ENCODE data around the gene TMC5.
A peak's percentile ranks its signal among the peaks of the same experiment; 100 is the strongest.

The TMC5 gene

DNA sequence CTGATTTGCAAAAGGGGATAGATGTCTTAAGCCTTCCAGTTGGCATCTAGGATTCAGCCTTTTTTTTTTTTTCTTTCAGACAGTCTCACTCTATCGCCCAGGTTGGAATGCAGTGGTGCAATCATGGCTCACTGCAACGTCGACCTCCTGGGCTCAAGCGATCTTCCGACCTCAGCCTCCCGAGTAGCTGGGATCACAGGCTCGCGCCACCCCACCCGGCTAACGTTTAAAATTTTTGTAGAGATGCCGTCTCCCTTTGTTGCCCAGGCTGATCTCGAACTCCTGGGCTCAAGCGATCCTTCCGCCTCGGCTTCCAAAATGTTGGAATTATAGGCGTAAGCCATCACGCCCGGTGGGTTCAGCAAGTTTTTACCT lies 105.5 kb downstream of the TMC5 start:
- H4K20me1 ChIP-seq (ENCODE audit: low read depth, low read length): no peaks in the 10 kb centered on the region
- H3F3A ChIP-seq (ENCODE audit: insufficient read depth): peaks cover 10% of the 10 kb centered on the region
- H3K4me2 ChIP-seq (ENCODE audit: low read depth, low read length, poor library complexity, severe bottlenecking): peak overlapping the region; percentile 38
- H3K9me2 ChIP-seq (replicated peaks; ENCODE audit: insufficient read depth, low read length): no peaks in the 10 kb centered on the region
- no peaks in the 10 kb centered on the region for H3K9me3 ChIP-seq (ENCODE audit: insufficient read depth, low read length)
- H3K79me2 ChIP-seq (ENCODE audit: insufficient read depth, low read length): peaks cover 59% of the 10 kb centered on the region
- peak overlapping the region; percentile 45; the same call in 1 of the 2 replicates for H3K27ac ChIP-seq (ENCODE audit: low read depth, low read length)
- H3K27me3 ChIP-seq (ENCODE audit: low read length): no peaks in the 10 kb centered on the region
- TF ChIP-seq EZH2phosphoT487 (conservative IDR thresholded peaks at IDR 0.05; ENCODE audit: low read length) (no peak), CTCF (IDR thresholded peaks at IDR 0.05; ENCODE audit: insufficient read depth, low read length, poor library complexity, severe bottlenecking) (no peak)
- H3K4me3 ChIP-seq (ENCODE audit: insufficient read depth, low read length, poor library complexity, severe bottlenecking): no peak overlapping the region
- 0 out of 2 replicates have a peak, but pooled peaks cover 5% of the 10 kb centered on the region for H3K36me3 ChIP-seq (ENCODE audit: low read length)
- peak overlapping the region; percentile 89 for H2AFZ ChIP-seq (ENCODE audit: low read depth, low read length, severe bottlenecking)
- no peak overlapping the region for H3K9ac ChIP-seq (ENCODE audit: low read length)

DNA sequence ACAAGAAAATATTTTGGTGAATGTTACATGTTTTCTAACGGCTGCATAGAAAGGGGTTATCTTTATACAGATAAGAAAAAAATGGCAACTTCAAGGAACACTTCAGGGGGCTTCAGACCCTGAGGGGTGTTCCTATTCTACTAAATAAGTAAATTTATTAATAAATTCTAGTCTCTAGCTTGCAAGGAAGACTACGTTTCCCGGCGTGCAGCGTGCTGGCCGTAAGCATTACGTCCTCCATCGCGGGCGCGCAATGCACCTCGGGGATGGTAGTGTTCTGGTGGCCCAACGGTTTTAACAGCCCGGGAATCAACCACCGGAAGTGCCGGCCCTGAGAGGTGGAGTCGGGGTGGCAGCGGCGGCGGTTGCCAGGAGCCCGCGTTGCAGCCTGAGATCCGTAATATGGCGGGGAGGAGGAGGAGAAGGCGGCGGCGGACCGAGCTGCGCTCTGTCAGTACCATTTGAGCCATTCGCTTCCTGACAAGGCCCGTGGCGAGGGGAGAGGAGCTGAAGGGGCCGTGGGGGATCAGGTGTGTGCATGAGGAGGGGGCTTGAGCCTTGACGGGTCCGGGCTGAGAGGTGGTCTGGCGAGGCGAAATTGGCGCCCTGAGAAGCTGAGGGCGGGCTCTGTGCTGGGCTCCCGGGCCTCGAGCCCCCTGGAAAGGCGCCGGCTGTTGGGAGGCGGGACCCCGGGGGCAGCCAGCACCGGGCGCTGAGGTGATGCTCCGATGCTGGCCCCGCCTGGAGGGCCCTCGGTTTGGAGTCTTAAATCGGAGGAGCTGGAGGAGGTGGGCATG lies 106.1 kb downstream of the TMC5 start, which contains the start of gene CCP110:
CCP110 (plus strand) TSS at position 384 of the 797 bp plus-strand sequence. CDS start 3,940 bp downstream, outside the sequence.
- peaks cover 11% of the 10 kb centered on the region; the same call in 1 of the 2 replicates for H3K36me3 ChIP-seq (ENCODE audit: low read length)
- peak within 1 kb of the TSS; percentile 93 for H2AFZ ChIP-seq (ENCODE audit: low read depth, low read length, severe bottlenecking)
- H4K20me1 ChIP-seq (ENCODE audit: low read depth, low read length): no peaks in the 10 kb centered on the region
- no peak for TF ChIP-seq EZH2phosphoT487 (conservative IDR thresholded peaks at IDR 0.05; ENCODE audit: low read length)
- no peak for TF ChIP-seq CTCF (IDR thresholded peaks at IDR 0.05; ENCODE audit: insufficient read depth, low read length, poor library complexity, severe bottlenecking)
- H3K9me3 ChIP-seq (ENCODE audit: insufficient read depth, low read length): no peaks in the 10 kb centered on the region
- H3K4me3 ChIP-seq (ENCODE audit: insufficient read depth, low read length, poor library complexity, severe bottlenecking): peak within 1 kb of the TSS; percentile 97
- H3K27me3 ChIP-seq (ENCODE audit: low read length): no peaks in the 10 kb centered on the region
- peaks cover 53% of the 10 kb centered on the region for H3K79me2 ChIP-seq (ENCODE audit: insufficient read depth, low read length)
- H3K4me2 ChIP-seq (ENCODE audit: low read depth, low read length, poor library complexity, severe bottlenecking): peak within 1 kb of the TSS; percentile 88
- H3K9me2 ChIP-seq (replicated peaks; ENCODE audit: insufficient read depth, low read length): no peaks in the 10 kb centered on the region
- peak within 1 kb of the TSS; percentile 93 for H3K9ac ChIP-seq (ENCODE audit: low read length)
- peaks cover 10% of the 10 kb centered on the region for H3F3A ChIP-seq (ENCODE audit: insufficient read depth)
- peak within 1 kb of the TSS; percentile 45; the same call in 1 of the 2 replicates for H3K27ac ChIP-seq (ENCODE audit: low read depth, low read length)

GRCh38 chr16:19524356-19524615 lies 106.6 kb downstream of the TMC5 start:
- no peak for TF ChIP-seq CTCF (IDR thresholded peaks at IDR 0.05; ENCODE audit: insufficient read depth, low read length, poor library complexity, severe bottlenecking)
- no peak for TF ChIP-seq EZH2phosphoT487 (conservative IDR thresholded peaks at IDR 0.05; ENCODE audit: low read length)
- H3K79me2 ChIP-seq (ENCODE audit: insufficient read depth, low read length): peaks cover 49% of the 10 kb centered on the region
- no peaks in the 10 kb centered on the region for H3K27me3 ChIP-seq (ENCODE audit: low read length)
- no peaks in the 10 kb centered on the region for H3K9me3 ChIP-seq (ENCODE audit: insufficient read depth, low read length)
- peaks cover 10% of the 10 kb centered on the region for H3F3A ChIP-seq (ENCODE audit: insufficient read depth)
- H2AFZ ChIP-seq (ENCODE audit: low read depth, low read length, severe bottlenecking): peak overlapping the region; percentile 93
- peak overlapping the region; percentile 97 for H3K4me3 ChIP-seq (ENCODE audit: insufficient read depth, low read length, poor library complexity, severe bottlenecking)
- 0 out of 2 replicates have a peak overlapping the region, but pooled peaks have one; percentile 26 for H3K27ac ChIP-seq (ENCODE audit: low read depth, low read length)
- peak overlapping the region; percentile 93 for H3K9ac ChIP-seq (ENCODE audit: low read length)
- no peaks in the 10 kb centered on the region for H4K20me1 ChIP-seq (ENCODE audit: low read depth, low read length)
- H3K36me3 ChIP-seq (ENCODE audit: low read length): peaks cover 14% of the 10 kb centered on the region
- H3K9me2 ChIP-seq (replicated peaks; ENCODE audit: insufficient read depth, low read length): no peaks in the 10 kb centered on the region
- peak overlapping the region; percentile 88 for H3K4me2 ChIP-seq (ENCODE audit: low read depth, low read length, poor library complexity, severe bottlenecking)

All from SU-DHL-6 (cell line).